ENCODE measurements around the gene VAT1. TPM values are rescaled to one million over a fixed set of nuclear protein-coding genes. Genes with fewer than 3 reads are reported as not detected.

Gene VAT1
- total RNA-seq, 2 donors from 2014 or later: 46.3 to 85.2 TPM

GRCh38 chr17:43030137-43030767, 8.1 kb upstream of the VAT1 start:
- DNase-seq (no peak), ATAC-seq (no peak)
- intact Hi-C loops (cut with DNase I, micrococcal nuclease): no loop called here

GRCh38 chr17:43028221-43028861, 6.2 kb upstream of the VAT1 start:
- no peak for DNase-seq
- intact Hi-C loops (cut with DNase I, micrococcal nuclease): loop anchor here in 1 of 2 donors (10.0 kb wide), 1 partner anchor 146 kb away; the partner anchor contains the start of gene NBR1
- no peak for ATAC-seq

- intact Hi-C loops (cut with DNase I, micrococcal nuclease): loop anchor here in 1 of 2 donors (10.0 kb wide), 1 partner anchor 147 kb away; the partner anchor contains the start of gene NBR1
- no peak for ATAC-seq
Measured at GRCh38 chr17:43027091-43028032, 5.2 kb upstream of the VAT1 start.

GRCh38 chr17:43026595-43026994, 4.4 kb upstream of the VAT1 start:
- DNase-seq (no peak), ATAC-seq (no peak)
- intact Hi-C loops (cut with DNase I, micrococcal nuclease): loop anchor here in 1 of 2 donors (10.0 kb wide), 1 partner anchor 148 kb away; the partner anchor contains the start of gene NBR1

More at GRCh38 chr17:43027091-43028032, 5.2 kb upstream of the VAT1 start:
- no peak for DNase-seq

- DNase-seq (no peak), ATAC-seq (no peak)
Measured at GRCh38 chr17:43025766-43026537, 3.8 kb upstream of the VAT1 start.

DNA sequence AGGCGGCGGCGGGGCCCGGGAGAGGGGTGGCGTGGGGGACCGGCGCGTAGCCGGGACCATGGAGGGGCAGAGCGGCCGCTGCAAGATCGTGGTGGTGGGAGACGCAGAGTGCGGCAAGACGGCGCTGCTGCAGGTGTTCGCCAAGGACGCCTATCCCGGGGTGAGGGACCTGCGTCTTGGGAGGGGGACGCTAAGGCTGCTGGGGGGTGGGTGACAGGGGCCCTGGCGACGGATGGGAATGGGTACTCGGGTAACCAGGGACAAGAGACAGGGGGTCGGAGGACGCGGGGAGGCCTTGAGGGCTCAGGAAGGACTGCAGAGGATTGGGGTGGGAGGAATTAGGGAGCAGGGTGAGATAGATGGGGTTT, 3.1 kb upstream of the VAT1 start:
- DNase-seq (no peak), ATAC-seq (no peak)
- intact Hi-C loops (cut with DNase I, micrococcal nuclease): loop anchor here in 1 of 2 donors (10.0 kb wide), 1 partner anchor 150 kb away; the partner anchor contains the start of gene NBR1

More at GRCh38 chr17:43025766-43026537, 3.8 kb upstream of the VAT1 start:
- intact Hi-C loops (cut with DNase I, micrococcal nuclease): loop anchor here in 1 of 2 donors (10.0 kb wide), 1 partner anchor 149 kb away; the partner anchor contains the start of gene NBR1

DNA sequence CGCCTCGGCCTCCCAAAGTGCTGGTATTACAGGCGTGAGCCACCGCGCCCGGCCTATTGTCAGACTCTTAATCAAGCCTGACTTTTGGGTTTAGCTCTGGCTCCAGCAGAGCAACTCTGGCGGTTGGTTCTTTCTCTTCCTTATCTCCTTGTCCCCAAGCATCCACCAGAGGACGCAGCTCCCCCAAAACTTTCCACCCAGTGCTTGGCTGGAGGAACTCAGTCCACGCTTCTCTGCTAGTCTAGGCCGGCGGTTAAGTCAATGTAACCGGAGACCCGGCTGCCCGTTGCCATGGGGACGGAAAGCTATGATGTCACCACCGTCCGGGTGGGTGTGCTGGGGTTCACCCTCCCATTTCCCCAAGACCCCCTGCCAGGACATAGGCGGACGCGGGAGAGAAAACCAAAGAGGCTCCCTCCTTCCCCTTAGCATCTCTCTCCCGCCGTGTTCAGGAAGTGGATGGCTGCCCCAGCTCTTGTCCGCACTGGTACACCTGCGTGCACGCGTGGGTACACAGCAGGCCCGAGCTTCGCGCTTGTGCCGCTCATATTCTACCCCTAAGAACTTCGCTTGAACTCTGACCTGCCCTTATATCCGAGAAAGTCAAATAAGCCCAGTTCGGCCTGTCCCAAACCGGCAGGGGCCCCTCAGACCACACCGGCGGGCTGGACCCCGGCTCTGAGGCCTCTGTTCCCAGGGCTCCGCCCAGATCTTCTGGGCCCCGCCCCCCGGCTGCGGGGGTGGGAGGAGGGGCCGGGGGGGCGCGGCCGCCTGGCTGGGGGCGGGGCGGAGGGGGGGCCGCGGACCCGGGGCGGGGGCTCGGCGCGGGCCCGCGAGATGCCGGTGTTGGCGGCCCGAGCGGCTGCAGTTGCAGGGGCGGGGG, 2.5 kb upstream of the VAT1 start, which contains the start of gene RND2:
RND2 (plus strand) TSS at position 825 of the 883 bp plus-strand sequence. CDS start 117 bp downstream, outside the sequence.
- ATAC-seq (peak; percentile 61), DNase-seq (peak; percentile 83 to 90)
- intact Hi-C loops (cut with DNase I, micrococcal nuclease): loop anchor here in 1 of 2 donors (10.0 kb wide), 1 partner anchor 150 kb away; the partner anchor contains the start of gene NBR1

GRCh38 chr17:43020789-43021740, 1.1 kb downstream of the VAT1 start:
- ATAC-seq: peak; percentile 8
- intact Hi-C loops (cut with DNase I, micrococcal nuclease): loop anchor here in 1 of 2 donors (10.0 kb wide), 1 partner anchor 154 kb away; the partner anchor contains the start of gene NBR1
- peak; percentile 65 to 77 for DNase-seq

GRCh38 chr17:43020030-43020621, 2.1 kb downstream of the VAT1 start:
- ATAC-seq: no peak
- DNase-seq: no peak
- intact Hi-C loops (cut with DNase I, micrococcal nuclease): loop anchor here in 1 of 2 donors (10.0 kb wide), 1 partner anchor 155 kb away; the partner anchor contains the start of gene NBR1

- peak; percentile 42 for ATAC-seq
- no peak for DNase-seq
- intact Hi-C loops (cut with DNase I, micrococcal nuclease): no loop called here
Measured at GRCh38 chr17:43019418-43019817, 2.8 kb downstream of the VAT1 start.

GRCh38 chr17:43018932-43019331, 3.3 kb downstream of the VAT1 start:
- no peak for DNase-seq
- intact Hi-C loops (cut with DNase I, micrococcal nuclease): no loop called here
- no peak for ATAC-seq

GRCh38 chr17:43018008-43018853, 4.0 kb downstream of the VAT1 start:
- ATAC-seq (no peak), DNase-seq (no peak)
- intact Hi-C loops (cut with DNase I, micrococcal nuclease): no loop called here

- intact Hi-C loops (cut with DNase I, micrococcal nuclease): no loop called here
- ATAC-seq (no peak), DNase-seq (no peak)
Measured at GRCh38 chr17:43016216-43016615, 6.0 kb downstream of the VAT1 start.

GRCh38 chr17:43015579-43015978, 6.6 kb downstream of the VAT1 start:
- intact Hi-C loops (cut with DNase I, micrococcal nuclease): no loop called here
- no peak for ATAC-seq
- no peak for DNase-seq

Data from left colon (tissue), 2 donors.